Measurements from ENCODE around the gene POC5.
"Not testable (repeated sequence)": the region's sequence is repeated elsewhere in the genome, so short reads cannot be mapped to it uniquely, and the experiment has no call there.

The POC5 gene

GRCh38 chr5:75701856-75702255, 15.4 kb downstream of the POC5 start:
- no peak for DNase-seq (ENCODE audit: low read depth)

GRCh38 chr5:75695472-75696351, 21.5 kb downstream of the POC5 start:
- not testable (repeated sequence) for DNase-seq (ENCODE audit: low read depth)

GRCh38 chr5:75694781-75695180, 22.5 kb downstream of the POC5 start:
- no peak for DNase-seq (ENCODE audit: low read depth)

GRCh38 chr5:75690669-75691068, 26.6 kb downstream of the POC5 start:
- no peak for DNase-seq (ENCODE audit: low read depth)

- DNase-seq (ENCODE audit: low read depth) = no peak
These were observed 30.8 kb downstream of the POC5 start for GRCh38 chr5:75686480-75686879.

GRCh38 chr5:75685141-75685540, 32.1 kb downstream of the POC5 start:
- DNase-seq (ENCODE audit: low read depth) = no peak

- peak; percentile 8 for DNase-seq (ENCODE audit: low read depth)
These were observed 36.0 kb downstream of the POC5 start for GRCh38 chr5:75681125-75681830.

GRCh38 chr5:75678155-75678554, 39.1 kb downstream of the POC5 start:
- no peak for DNase-seq (ENCODE audit: low read depth)

GRCh38 chr5:75677607-75678006, 39.6 kb downstream of the POC5 start:
- DNase-seq (ENCODE audit: low read depth) = no peak

GRCh38 chr5:75675783-75676182, 41.5 kb downstream of the POC5 start:
- DNase-seq (ENCODE audit: low read depth) = no peak

GRCh38 chr5:75672616-75673015, 44.6 kb downstream of the POC5 start:
- no peak for DNase-seq (ENCODE audit: low read depth)

GRCh38 chr5:75671506-75671905, 45.7 kb downstream of the POC5 start:
- no peak for DNase-seq (ENCODE audit: low read depth)

- DNase-seq (ENCODE audit: low read depth) = no peak
These were observed 46.7 kb downstream of the POC5 start for GRCh38 chr5:75670577-75670976.

- DNase-seq (ENCODE audit: low read depth) = no peak
These were observed 48.1 kb downstream of the POC5 start for GRCh38 chr5:75668977-75669689.

GRCh38 chr5:75668445-75668844, 48.8 kb downstream of the POC5 start:
- no peak for DNase-seq (ENCODE audit: low read depth)

- DNase-seq (ENCODE audit: low read depth) = no peak
These were observed 49.7 kb downstream of the POC5 start for GRCh38 chr5:75667586-75667985.

- DNase-seq (ENCODE audit: low read depth) = no peak
These were observed 50.4 kb downstream of the POC5 start for GRCh38 chr5:75666801-75667200.

- DNase-seq (ENCODE audit: low read depth) = no peak
These were observed 52.3 kb downstream of the POC5 start for GRCh38 chr5:75664979-75665378.

GRCh38 chr5:75663579-75664284, 53.5 kb downstream of the POC5 start:
- DNase-seq (ENCODE audit: low read depth) = no peak

- no peak for DNase-seq (ENCODE audit: low read depth)
These were observed 55.2 kb downstream of the POC5 start for GRCh38 chr5:75662061-75662460.

GRCh38 chr5:75660678-75661465, 56.4 kb downstream of the POC5 start:
- DNase-seq (ENCODE audit: low read depth) = no peak
